Glutamatergic neuron (in vitro differentiated cells): Measurements from ENCODE around the gene SUGP2. TPM values are rescaled to one million over a fixed set of nuclear protein-coding genes. Genes with fewer than 3 reads are reported as not detected.

Source experiments
- DNase-seq: peaks from one replicate; pipeline ENCODE4 v3.0.0; 2022
- H3K27ac Mint-ChIP-seq: one replicate; pipeline ENCODE4 v1.8.0; 2020; ENCODE audit warnings: mild to moderate bottlenecking, mixed read lengths, inconsistent platforms; ENCODE audit not compliant: unreplicated experiment
- H3K27me3 Mint-ChIP-seq: one replicate; pipeline ENCODE4 v1.8.0; 2020; ENCODE audit warnings: mild to moderate bottlenecking, moderate library complexity, mixed read lengths, inconsistent platforms; ENCODE audit not compliant: unreplicated experiment
- H3K36me3 Mint-ChIP-seq: one replicate; pipeline ENCODE4 v1.8.0; 2020; ENCODE audit warnings: mild to moderate bottlenecking, mixed read lengths, inconsistent platforms; ENCODE audit not compliant: unreplicated experiment
- H3K4me1 Mint-ChIP-seq: one replicate; pipeline ENCODE4 v1.8.0; 2020; ENCODE audit warnings: mild to moderate bottlenecking, low read depth, mixed read lengths, inconsistent platforms; ENCODE audit not compliant: unreplicated experiment
- H3K4me3 Mint-ChIP-seq: one replicate; pipeline ENCODE4 v1.8.0; 2020; ENCODE audit warnings: mild to moderate bottlenecking, mixed read lengths, inconsistent platforms; ENCODE audit not compliant: unreplicated experiment
- H3K9me3 Mint-ChIP-seq: one replicate; pipeline ENCODE4 v1.8.0; 2020; ENCODE audit warnings: mild to moderate bottlenecking, moderate library complexity, mixed read lengths, inconsistent platforms; ENCODE audit not compliant: unreplicated experiment
- CTCF ChIP-seq: fragments of 200-600 bp; sonication (generic); IDR thresholded peaks from one replicate; pipeline ENCODE4 v1.5.0; 2021; ENCODE audit not compliant: partially characterized antibody, unreplicated experiment
- total RNA-seq: library from RNA; stranded (reverse); fragmentation: NEBNext Ultra II Directional; extraction: Animal tissue kit (Norgen Biotek cat#: 25700); gene quantifications from one replicate; pipeline ENCODE4 v1.2.1, GENCODE V29; 2021; ENCODE audit not compliant: unreplicated experiment

Gene SUGP2
- total RNA-seq, 1 donor from 2014 or later, result 201 TPM

GRCh38 chr19:18951721-18952281 is 81.5 kb downstream of the SUGP2 start:
- no peak overlapping the region for H3K27ac Mint-ChIP-seq
- H3K4me3 Mint-ChIP-seq, result no peak overlapping the region
- TF ChIP-seq CTCF, result no peak
- H3K9me3 Mint-ChIP-seq, result peaks cover 6% of the 10 kb centered on the region
- H3K36me3 Mint-ChIP-seq, result peaks cover 4% of the 10 kb centered on the region
- no peaks in the 10 kb centered on the region for H3K4me1 Mint-ChIP-seq
- H3K27me3 Mint-ChIP-seq, result peaks cover 5% of the 10 kb centered on the region
- DNase-seq, result no peak

- Mint-ChIP-seq H3K27me3 (peaks cover 8% of the 10 kb centered on the region), H3K36me3 (peaks cover 6% of the 10 kb centered on the region), H3K4me1 (no peaks in the 10 kb centered on the region), H3K4me3 (no peak overlapping the region), H3K9me3 (peaks cover 4% of the 10 kb centered on the region), H3K27ac (no peak overlapping the region)
- DNase-seq, result no peak
- TF ChIP-seq CTCF, result no peak
Observed at GRCh38 chr19:18949858-18950257, 83.5 kb downstream of the SUGP2 start.

GRCh38 chr19:18948976-18949356 is 84.4 kb downstream of the SUGP2 start:
- Mint-ChIP-seq H3K4me1 (no peaks in the 10 kb centered on the region), H3K27ac (no peak overlapping the region), H3K36me3 (peaks cover 4% of the 10 kb centered on the region), H3K27me3 (peaks cover 7% of the 10 kb centered on the region), H3K9me3 (peaks cover 4% of the 10 kb centered on the region), H3K4me3 (no peak overlapping the region)
- DNase-seq, result no peak
- TF ChIP-seq CTCF, result no peak

- Mint-ChIP-seq H3K27me3 (peaks cover 7% of the 10 kb centered on the region), H3K4me1 (no peaks in the 10 kb centered on the region), H3K36me3 (peaks cover 4% of the 10 kb centered on the region), H3K4me3 (no peak overlapping the region), H3K9me3 (peaks cover 4% of the 10 kb centered on the region), H3K27ac (no peak overlapping the region)
- DNase-seq, result no peak
- TF ChIP-seq CTCF, result no peak
Observed at GRCh38 chr19:18948075-18948975, 85.0 kb downstream of the SUGP2 start.

- peaks cover 4% of the 10 kb centered on the region for H3K36me3 Mint-ChIP-seq
- peaks cover 7% of the 10 kb centered on the region for H3K9me3 Mint-ChIP-seq
- H3K27ac Mint-ChIP-seq, result no peak overlapping the region
- peaks cover 3% of the 10 kb centered on the region for H3K4me1 Mint-ChIP-seq
- H3K4me3 Mint-ChIP-seq, result no peak overlapping the region
- H3K27me3 Mint-ChIP-seq, result peaks cover 16% of the 10 kb centered on the region
- TF ChIP-seq CTCF, result no peak
- DNase-seq, result no peak
Observed at GRCh38 chr19:18946918-18947317, 86.4 kb downstream of the SUGP2 start.
